HepG2 (cell line): ENCODE data around the gene GHR. TPM values are rescaled to one million over a fixed set of nuclear protein-coding genes. Genes with fewer than 3 reads are reported as not detected.

Experiments
- ATAC-seq: fragments of 200-7000 bp; cut with Tn5 transposase; 3 replicates; pipeline ENCODE4 v1.9.1; 2020; ENCODE audit warnings: mild to moderate bottlenecking, moderate library complexity
- BruUV-seq: library from RNA; stranded (reverse); fragments of 400-500 nt; replicated peaks from 2 replicates; lab custom pipeline; 2021; lab: Mats Ljungman, UMichigan
- CTCF ChIA-PET: fragments of 300-600 bp; formaldehyde crosslinking; extraction: SDS; loops from one replicate; lab custom pipeline; 2021; ENCODE audit warnings: low total read pairs, inconsistent platforms, low intra/inter-chr PET ratio; lab: Yijun Ruan, JAX
- POLR2A ChIA-PET: fragments of 350-600 bp; sonication (Branson Sonifier 250); formaldehyde crosslinking; loops from one replicate; lab custom pipeline; 2020; ENCODE audit warnings: antibody characterized with exemption, inconsistent platforms; lab: Yijun Ruan, JAX
- DNase-seq: peaks from one replicate; pipeline ENCODE4 v3.0.0-alpha.2; 2015; ENCODE audit warnings: low spot score
- FAIRE-seq: peaks from 3 replicates; lab custom pipeline; 2011; peaks lifted over from hg19 to GRCh38; lab: Jason Lieb, UNC
- H2AFZ ChIP-seq: one replicate; pipeline ENCODE4 v1.6.1; 2011; ENCODE audit warnings: low read length, inconsistent platforms
- H3K27ac ChIP-seq: fragments of 300-600 bp; 3 replicates; pipeline ENCODE4 v1.8.0; 2011; ENCODE audit warnings: mixed run types, mild to moderate bottlenecking, mixed read lengths, low read length, inconsistent platforms; ENCODE audit not compliant: insufficient read depth; ENCODE audit errors: extremely low read length
- H3K27me3 ChIP-seq, 2 experiments: fragments of 200-600 bp in 1 of 2; 2 replicates in 1 of 2; 3 replicates in 1 of 2; pipeline versions ENCODE4 v1.6.0 to v1.8.0; 2011; ENCODE audit warnings: low read length in 2 of 2, mild to moderate bottlenecking in 2 of 2, moderate library complexity in 2 of 2, inconsistent platforms in 1 of 2; ENCODE audit not compliant: insufficient read depth in 2 of 2, control insufficient read depth in 1 of 2
- H3K36me3 ChIP-seq, 2 experiments: fragments of 200-600 bp in 1 of 2; replicated peaks in 1 of 2; 2 replicates in 1 of 2; 3 replicates in 1 of 2; pipeline versions ENCODE4 v1.5.1 to v1.8.0; 2011; ENCODE audit warnings: low read length in 2 of 2, inconsistent platforms in 1 of 2; ENCODE audit not compliant: insufficient read depth in 2 of 2, control insufficient read depth in 1 of 2
- H3K4me1 ChIP-seq: 2 replicates; pipeline ENCODE4 v1.5.1; 2012; ENCODE audit warnings: low read length, inconsistent platforms; ENCODE audit not compliant: insufficient read depth
- H3K4me2 ChIP-seq: 2 replicates; pipeline ENCODE4 v1.6.0; 2011; ENCODE audit warnings: low read depth, low read length, inconsistent platforms
- H3K4me3 ChIP-seq, 3 experiments: fragments of 200-600 bp in 1 of 3; sonication (generic), shearing (Covaris generic) in 1 of 3; replicated peaks in 1 of 3; 2 replicates each; pipeline ENCODE4 v1.5.1; 2011 to 2016; ENCODE audit warnings: low read length in 3 of 3, inconsistent platforms in 2 of 3, low read depth in 2 of 3, mild to moderate bottlenecking in 2 of 3, control low read depth in 1 of 3, mixed read lengths in 1 of 3; ENCODE audit not compliant: insufficient read depth in 1 of 3
- H3K79me2 ChIP-seq: one replicate; pipeline ENCODE4 v1.6.1; 2011; ENCODE audit warnings: low read length, inconsistent platforms; ENCODE audit not compliant: insufficient read depth
- H3K9ac ChIP-seq: 2 replicates; pipeline ENCODE4 v1.6.0; 2011; ENCODE audit warnings: mild to moderate bottlenecking, low read depth, low read length, inconsistent platforms; ENCODE audit not compliant: insufficient read depth
- H3K9me3 ChIP-seq: 2 replicates; pipeline ENCODE4 v1.5.1; 2012; ENCODE audit warnings: mild to moderate bottlenecking, low read length
- H4K20me1 ChIP-seq: 2 replicates; pipeline ENCODE4 v1.6.0; 2011; ENCODE audit warnings: inconsistent platforms, mild to moderate bottlenecking, low read length, moderate library complexity; ENCODE audit not compliant: insufficient read depth
- BORCS8-MEF2B ChIP-seq: sonication (generic); formaldehyde crosslinking; IDR thresholded peaks from 2 replicates; pipeline ENCODE4 v1.8.0; 2022; ENCODE audit warnings: mild to moderate bottlenecking, missing genetic modification reagents
- CREM ChIP-seq, 2 experiments: sonication (generic) in 1 of 2; formaldehyde crosslinking in 1 of 2; IDR thresholded peaks; 2 replicates each; pipeline versions ENCODE4 v1.4.0 to v1.6.1; 2016 to 2020; ENCODE audit warnings: antibody characterized with exemption in 1 of 2, mild to moderate bottlenecking in 1 of 2, missing genetic modification reagents in 1 of 2
- DNMT3B ChIP-seq: conservative IDR thresholded peaks from 2 replicates; pipeline ENCODE4 v1.6.1; 2016; ENCODE audit warnings: missing biosample characterization, control low read depth
- KLF6 ChIP-seq: IDR thresholded peaks from 2 replicates; pipeline ENCODE4 v1.8.0; 2016; ENCODE audit warnings: missing biosample characterization, missing genetic modification reagents
- NFKBIZ ChIP-seq: IDR thresholded peaks from 2 replicates; pipeline ENCODE4 v1.6.1; 2018; ENCODE audit warnings: missing genetic modification reagents, missing compliant biosample characterization
- RARG ChIP-seq: sonication (generic); formaldehyde crosslinking; IDR thresholded peaks from 2 replicates; pipeline ENCODE4 v1.4.0; 2020; ENCODE audit warnings: low read depth, mild to moderate bottlenecking, missing genetic modification reagents
- SIN3B ChIP-seq: fragments of 150-350 bp; IDR thresholded peaks from 2 replicates; pipeline ENCODE4 v1.6.1; 2014; ENCODE audit warnings: low read length
- TBL1XR1 ChIP-seq: fragments of 150-350 bp; IDR thresholded peaks from 2 replicates; pipeline ENCODE4 v1.6.1; 2014; ENCODE audit warnings: borderline replicate concordance, low read length; ENCODE audit not compliant: partially characterized antibody
- ZFP82 ChIP-seq: sonication (generic); formaldehyde crosslinking; IDR thresholded peaks from 2 replicates; pipeline ENCODE4 v1.5.1; 2020; ENCODE audit warnings: mild to moderate bottlenecking, missing genetic modification reagents, borderline replicate concordance
- ZNF234 ChIP-seq: sonication (generic); formaldehyde crosslinking; conservative IDR thresholded peaks from 2 replicates; pipeline ENCODE4 v1.5.1; 2020; ENCODE audit warnings: mild to moderate bottlenecking, missing genetic modification reagents
- ZNF253 ChIP-seq: sonication (generic); formaldehyde crosslinking; IDR thresholded peaks from 2 replicates; pipeline ENCODE4 v1.8.0; 2022; ENCODE audit warnings: mild to moderate bottlenecking, missing genetic modification reagents, borderline replicate concordance
- in situ Hi-C: cut with HindIII; loops from 2 replicates; pipeline ENCODE4 v1.10.0; 2017; ENCODE audit warnings: low pct_unique_long_range_greater_than_20kb; ENCODE audit not compliant: extremely low pct_ligation_motif_present
- intact Hi-C: fragments of 100-400 bp; cut with micrococcal nuclease; formaldehyde crosslinking; loops from one replicate; pipeline ENCODE4 v1.10.0; 2022; ENCODE audit not compliant: unreplicated experiment
- polyA plus RNA-seq, 8 experiments: library from polyadenylated mRNA; depleted of rRNA in 3 of 8; stranded (reverse) in 7 of 8; unstranded in 1 of 8; fragments of >200 nt; fragmentation: Illumina TruSeq in 4 of 8; extraction: Trizol in 4 of 8; gene quantifications; 2 replicates each; pipeline versions ENCODE4 v1.2.1 to v1.2.3, GENCODE V29; 2011 to 2016; ENCODE audit warnings: low read depth in 4 of 8, missing spikeins in 1 of 8, mixed read lengths in 1 of 8; ENCODE audit not compliant: insufficient read depth in 1 of 8
- total RNA-seq, 5 experiments: library from RNA; depleted of rRNA; stranded (reverse); fragments of >200 nt; fragmentation: Illumina TruSeq; extraction: Trizol; gene quantifications; 2 replicates each; pipeline ENCODE4 v1.2.3, GENCODE V29; 2016; ENCODE audit warnings: low read depth in 1 of 5
- TF ChIP-seq, protein P1 (sequence below): sonication (generic); formaldehyde crosslinking; IDR thresholded peaks from 2 replicates; pipeline ENCODE4 v1.5.0; 2020; ENCODE audit warnings: missing genetic modification reagents
- TF ChIP-seq, protein P2 (sequence below): sonication (generic); formaldehyde crosslinking; IDR thresholded peaks from 2 replicates; pipeline ENCODE4 v1.5.0; 2020; ENCODE audit warnings: mild to moderate bottlenecking, missing genetic modification reagents
- TF ChIP-seq, protein P3 (sequence below): sonication (generic); formaldehyde crosslinking; IDR thresholded peaks from 2 replicates; pipeline ENCODE4 v1.4.0; 2020; ENCODE audit warnings: missing genetic modification reagents

Gene GHR
- total and polyA plus RNA-seq, 2 of the 13 experiments (the other 11 are each of a cell fraction or from before 2014, with no cell fraction given) = 0.07 TPM; not detected in 1

DNA sequence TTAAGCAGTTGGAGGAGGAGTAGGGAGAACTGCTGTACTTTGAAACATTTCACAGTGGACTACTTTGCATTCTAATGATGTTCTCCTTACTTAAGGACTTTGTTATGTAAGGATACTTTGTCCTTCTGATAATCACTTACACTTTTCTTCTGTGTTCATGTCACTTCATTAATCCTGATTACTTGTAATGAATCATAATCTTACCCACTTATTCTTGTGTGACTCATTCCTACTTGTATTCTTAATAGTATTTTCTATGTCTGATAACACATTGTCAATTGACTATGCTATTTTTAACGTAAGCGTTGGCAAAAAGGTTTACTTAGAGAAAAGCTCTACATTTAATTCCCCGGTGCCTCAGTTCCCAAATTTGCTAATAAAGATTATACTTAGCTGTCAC lies 63.8 kb downstream of the GHR start (continued):
- TF ChIP-seq, protein P1, sequence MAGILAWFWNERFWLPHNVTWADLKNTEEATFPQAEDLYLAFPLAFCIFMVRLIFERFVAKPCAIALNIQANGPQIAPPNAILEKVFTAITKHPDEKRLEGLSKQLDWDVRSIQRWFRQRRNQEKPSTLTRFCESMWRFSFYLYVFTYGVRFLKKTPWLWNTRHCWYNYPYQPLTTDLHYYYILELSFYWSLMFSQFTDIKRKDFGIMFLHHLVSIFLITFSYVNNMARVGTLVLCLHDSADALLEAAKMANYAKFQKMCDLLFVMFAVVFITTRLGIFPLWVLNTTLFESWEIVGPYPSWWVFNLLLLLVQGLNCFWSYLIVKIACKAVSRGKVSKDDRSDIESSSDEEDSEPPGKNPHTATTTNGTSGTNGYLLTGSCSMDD = no peak
- TF ChIP-seq KLF6 (no peak), TBL1XR1 (no peak), RARG (CRISPR knock-in tag) (no peak)

DNA sequence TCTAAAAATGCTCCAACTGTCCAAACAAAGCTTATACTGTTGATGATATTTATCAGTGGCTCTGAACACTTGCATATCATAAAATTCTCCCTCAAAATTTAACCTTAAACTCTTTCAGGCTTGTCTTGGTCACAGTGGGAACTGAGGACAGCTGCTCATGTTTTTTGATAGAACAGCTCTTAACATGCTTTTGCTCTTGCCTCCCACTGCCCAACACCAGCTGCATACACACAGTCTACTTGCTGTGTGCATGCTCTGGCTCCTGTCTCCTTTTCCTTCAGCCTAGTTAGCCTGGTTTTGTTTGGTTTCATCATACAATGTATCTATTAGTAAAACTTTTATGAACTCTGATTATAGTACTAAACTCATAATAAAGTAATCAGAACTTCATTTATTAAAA lies 64.6 kb downstream of the GHR start:
- CTCF ChIA-PET = no interaction called here
- TF ChIP-seq BORCS8-MEF2B (CRISPR knock-in tag) = no peak
- no peak for TF ChIP-seq CREM (IDR thresholded peaks at IDR 0.05)
- TF ChIP-seq CREM (CRISPR knock-in tag; IDR thresholded peaks at IDR 0.05) = no peak
- TF ChIP-seq NFKBIZ (CRISPR knock-in tag) = no peak
- no peak for TF ChIP-seq DNMT3B (CRISPR knock-in tag)
- TF ChIP-seq, protein P2, sequence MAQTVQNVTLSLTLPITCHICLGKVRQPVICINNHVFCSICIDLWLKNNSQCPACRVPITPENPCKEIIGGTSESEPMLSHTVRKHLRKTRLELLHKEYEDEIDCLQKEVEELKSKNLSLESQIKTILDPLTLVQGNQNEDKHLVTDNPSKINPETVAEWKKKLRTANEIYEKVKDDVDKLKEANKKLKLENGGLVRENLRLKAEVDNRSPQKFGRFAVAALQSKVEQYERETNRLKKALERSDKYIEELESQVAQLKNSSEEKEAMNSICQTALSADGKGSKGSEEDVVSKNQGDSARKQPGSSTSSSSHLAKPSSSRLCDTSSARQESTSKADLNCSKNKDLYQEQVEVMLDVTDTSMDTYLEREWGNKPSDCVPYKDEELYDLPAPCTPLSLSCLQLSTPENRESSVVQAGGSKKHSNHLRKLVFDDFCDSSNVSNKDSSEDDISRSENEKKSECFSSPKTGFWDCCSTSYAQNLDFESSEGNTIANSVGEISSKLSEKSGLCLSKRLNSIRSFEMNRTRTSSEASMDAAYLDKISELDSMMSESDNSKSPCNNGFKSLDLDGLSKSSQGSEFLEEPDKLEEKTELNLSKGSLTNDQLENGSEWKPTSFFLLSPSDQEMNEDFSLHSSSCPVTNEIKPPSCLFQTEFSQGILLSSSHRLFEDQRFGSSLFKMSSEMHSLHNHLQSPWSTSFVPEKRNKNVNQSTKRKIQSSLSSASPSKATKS = no peak
- TF ChIP-seq SIN3B = no peak
- TF ChIP-seq ZNF234 (CRISPR knock-in tag) = no peak
- no peak for TF ChIP-seq ZFP82 (CRISPR knock-in tag)
- TF ChIP-seq, protein P3, sequence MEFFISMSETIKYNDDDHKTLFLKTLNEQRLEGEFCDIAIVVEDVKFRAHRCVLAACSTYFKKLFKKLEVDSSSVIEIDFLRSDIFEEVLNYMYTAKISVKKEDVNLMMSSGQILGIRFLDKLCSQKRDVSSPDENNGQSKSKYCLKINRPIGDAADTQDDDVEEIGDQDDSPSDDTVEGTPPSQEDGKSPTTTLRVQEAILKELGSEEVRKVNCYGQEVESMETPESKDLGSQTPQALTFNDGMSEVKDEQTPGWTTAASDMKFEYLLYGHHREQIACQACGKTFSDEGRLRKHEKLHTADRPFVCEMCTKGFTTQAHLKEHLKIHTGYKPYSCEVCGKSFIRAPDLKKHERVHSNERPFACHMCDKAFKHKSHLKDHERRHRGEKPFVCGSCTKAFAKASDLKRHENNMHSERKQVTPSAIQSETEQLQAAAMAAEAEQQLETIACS (CRISPR knock-in tag) = no peak
- TF ChIP-seq ZNF253 = no peak
- FAIRE-seq (no peak), ATAC-seq (no peak), DNase-seq (no peak)
- H3K4me1 ChIP-seq = no peaks in the 10 kb centered on the region
- in situ Hi-C loops = no loop called here
- no peak overlapping the region for H3K9ac ChIP-seq
- POLR2A ChIA-PET = no interaction called here
- no peaks in the 10 kb centered on the region for H3K27me3 ChIP-seq
- H3K9me3 ChIP-seq = no peaks in the 10 kb centered on the region
- H3K4me3 ChIP-seq = no peak overlapping the region
- no peaks in the 10 kb centered on the region for H3K36me3 ChIP-seq
- H3K4me2 ChIP-seq = no peak overlapping the region
- no peak overlapping the region for H3K27ac ChIP-seq
- BruUV-seq = no TSS peak
- H4K20me1 ChIP-seq = no peaks in the 10 kb centered on the region
- no peaks in the 10 kb centered on the region for H3K79me2 ChIP-seq
- H2AFZ ChIP-seq = no peak overlapping the region
- intact Hi-C loops = no loop called here
